Thyroid gland (tissue), 4 donors: Measurements from ENCODE around the gene SUSD4.

Experiments
- CTCF ChIP-seq, 6 experiments: fragments of 200-600 bp in 3 of 6; fragments of 450-650 bp in 3 of 6; sonication (generic) in 3 of 6; IDR thresholded peaks; one replicate each; pipeline ENCODE4 v1.5.1; 2016 to 2019; ENCODE audit warnings: antibody characterized with exemption in 6 of 6, mild to moderate bottlenecking in 2 of 6, inconsistent platforms in 1 of 6, moderate library complexity in 1 of 6
- POLR2A ChIP-seq, 2 donors: fragments of 450-650 bp; IDR thresholded peaks; one replicate each; pipeline ENCODE4 v1.6.1; 2017; ENCODE audit warnings: antibody characterized with exemption in 2 of 2, mild to moderate bottlenecking in 2 of 2, moderate library complexity in 1 of 2

- TF ChIP-seq CTCF (IDR thresholded peaks at IDR 0.05) (no peak), POLR2A (IDR thresholded peaks at IDR 0.05) (no peak)
Measured at GRCh38 chr1:223326776-223327175, 37.2 kb downstream of the SUSD4 start.
